ENCODE measurements around the gene H2BK1. TPM values are rescaled to one million over a fixed set of nuclear protein-coding genes. Genes with fewer than 3 reads are reported as not detected.

Gene H2BK1
- total RNA-seq, 4 donors from 2014 or later, result 4.4 TPM; not detected in 3

DNA sequence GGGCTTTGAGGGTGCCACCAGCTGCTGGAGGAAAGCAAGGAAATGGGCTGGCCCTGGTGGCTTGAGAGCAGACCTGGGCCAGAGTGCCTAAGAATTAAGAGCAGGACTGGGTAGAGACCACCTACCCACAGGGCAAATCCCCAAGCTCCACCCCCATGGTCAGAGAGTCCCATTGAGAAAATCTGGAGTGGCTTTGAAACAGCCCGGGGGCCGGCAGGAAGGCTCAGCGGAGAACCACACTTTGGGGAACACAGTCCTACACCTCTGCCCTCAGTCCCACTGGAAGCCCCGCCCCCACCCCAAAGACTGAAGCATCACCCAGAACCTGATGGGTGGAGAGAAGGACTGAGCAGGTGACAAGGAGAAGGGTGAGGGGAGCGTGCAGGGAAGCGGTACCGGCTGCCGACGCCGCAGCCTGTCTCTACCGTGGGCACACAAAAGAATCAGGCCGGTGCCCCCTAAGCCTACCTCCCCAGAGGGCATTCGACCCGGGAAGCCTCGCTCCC lies 34.6 kb upstream of the H2BK1 start:
- H3K27ac ChIP-seq, result peak overlapping the region in 1 of 2 donors; percentile 18
- no peaks in the 10 kb centered on the region for H3K9me3 ChIP-seq
- intact Hi-C loops (cut with DNase I; ENCODE audit: low total_unique reads), result loop anchor here (10.0 kb wide), 1 partner anchor 60 kb away; no protein-coding TSS in a partner anchor
- no peak for TF ChIP-seq POLR2A (IDR thresholded peaks at IDR 0.05)
- TF ChIP-seq, protein P1, sequence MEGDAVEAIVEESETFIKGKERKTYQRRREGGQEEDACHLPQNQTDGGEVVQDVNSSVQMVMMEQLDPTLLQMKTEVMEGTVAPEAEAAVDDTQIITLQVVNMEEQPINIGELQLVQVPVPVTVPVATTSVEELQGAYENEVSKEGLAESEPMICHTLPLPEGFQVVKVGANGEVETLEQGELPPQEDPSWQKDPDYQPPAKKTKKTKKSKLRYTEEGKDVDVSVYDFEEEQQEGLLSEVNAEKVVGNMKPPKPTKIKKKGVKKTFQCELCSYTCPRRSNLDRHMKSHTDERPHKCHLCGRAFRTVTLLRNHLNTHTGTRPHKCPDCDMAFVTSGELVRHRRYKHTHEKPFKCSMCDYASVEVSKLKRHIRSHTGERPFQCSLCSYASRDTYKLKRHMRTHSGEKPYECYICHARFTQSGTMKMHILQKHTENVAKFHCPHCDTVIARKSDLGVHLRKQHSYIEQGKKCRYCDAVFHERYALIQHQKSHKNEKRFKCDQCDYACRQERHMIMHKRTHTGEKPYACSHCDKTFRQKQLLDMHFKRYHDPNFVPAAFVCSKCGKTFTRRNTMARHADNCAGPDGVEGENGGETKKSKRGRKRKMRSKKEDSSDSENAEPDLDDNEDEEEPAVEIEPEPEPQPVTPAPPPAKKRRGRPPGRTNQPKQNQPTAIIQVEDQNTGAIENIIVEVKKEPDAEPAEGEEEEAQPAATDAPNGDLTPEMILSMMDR (IDR thresholded peaks at IDR 0.05), result no peak
- no peaks in the 10 kb centered on the region for H3K27me3 ChIP-seq
- no peak for DNase-seq
- peak overlapping the region; percentile 12 to 25 for H3K4me3 ChIP-seq
- no peaks in the 10 kb centered on the region for H3K36me3 ChIP-seq
- peaks cover 0 to 23% of the 10 kb centered on the region in 2 donors for H3K4me1 ChIP-seq

GRCh38 chr7:151244196-151244840 lies 34.0 kb upstream of the H2BK1 start:
- H3K27me3 ChIP-seq, result no peaks in the 10 kb centered on the region
- no peak for TF ChIP-seq POLR2A (IDR thresholded peaks at IDR 0.05)
- TF ChIP-seq, protein P1 (IDR thresholded peaks at IDR 0.05), result peak; percentile 54 to 80 (median 58)
- peaks cover 0 to 22% of the 10 kb centered on the region in 2 donors for H3K4me1 ChIP-seq
- H3K4me3 ChIP-seq, result no peak overlapping the region
- H3K36me3 ChIP-seq, result no peaks in the 10 kb centered on the region
- H3K9me3 ChIP-seq, result no peaks in the 10 kb centered on the region
- no peak overlapping the region for H3K27ac ChIP-seq
- intact Hi-C loops (cut with DNase I; ENCODE audit: low total_unique reads), result loop anchor here (10.0 kb wide), 1 partner anchor 60 kb away; no protein-coding TSS in a partner anchor
- DNase-seq, result no peak

GRCh38 chr7:151243408-151244195 lies 33.3 kb upstream of the H2BK1 start:
- Histone ChIP-seq H3K27me3 (no peaks in the 10 kb centered on the region), H3K9me3 (no peaks in the 10 kb centered on the region), H3K27ac (no peak overlapping the region), H3K36me3 (no peaks in the 10 kb centered on the region), H3K4me1 (peaks cover 0 to 22% of the 10 kb centered on the region in 2 donors), H3K4me3 (no peak overlapping the region)
- TF ChIP-seq, protein P1 (IDR thresholded peaks at IDR 0.05), result no peak
- TF ChIP-seq POLR2A (IDR thresholded peaks at IDR 0.05), result no peak
- intact Hi-C loops (cut with DNase I; ENCODE audit: low total_unique reads), result loop anchor here (10.0 kb wide), 1 partner anchor 61 kb away; no protein-coding TSS in a partner anchor
- no peak for DNase-seq

- Histone ChIP-seq H3K27ac (no peak overlapping the region), H3K4me3 (no peak overlapping the region), H3K36me3 (no peaks in the 10 kb centered on the region), H3K4me1 (peaks cover 0 to 22% of the 10 kb centered on the region in 2 donors), H3K27me3 (no peaks in the 10 kb centered on the region), H3K9me3 (no peaks in the 10 kb centered on the region)
- intact Hi-C loops (cut with DNase I; ENCODE audit: low total_unique reads), result loop anchor here (10.0 kb wide), 1 partner anchor 62 kb away; no protein-coding TSS in a partner anchor
- TF ChIP-seq, protein P1 (IDR thresholded peaks at IDR 0.05), result no peak
- TF ChIP-seq POLR2A (IDR thresholded peaks at IDR 0.05), result no peak
- DNase-seq, result no peak
Observed at GRCh38 chr7:151243045-151243349, 32.7 kb upstream of the H2BK1 start.

All from uterus (tissue), 4 donors.